Left colon (tissue), 2 donors: ENCODE data around the gene APH1A. TPM values are rescaled to one million over a fixed set of nuclear protein-coding genes. Genes with fewer than 3 reads are reported as not detected.
"Not testable (repeated sequence)": the region's sequence is repeated elsewhere in the genome, so short reads cannot be mapped to it uniquely, and the experiment has no call there.

Source experiments
- ATAC-seq: fragments of 200-7000 bp; cut with Tn5 transposase; one replicate; pipeline ENCODE4 v1.9.1; 2020; ENCODE audit warnings: mild to moderate bottlenecking, moderate library complexity
- DNase-seq, 2 donors: peaks; one replicate each; pipeline ENCODE4 v3.0.0-alpha.2; 2020
- intact Hi-C, 2 donors: fragments of 100-400 bp; cut with DNase I in 1 of 2; cut with micrococcal nuclease in 1 of 2; formaldehyde crosslinking; loops; one replicate each; pipeline versions ENCODE4 v1.11.2 to v1.14.0; 2022; cut with DNase I, micrococcal nuclease
- total RNA-seq, 2 donors: library from RNA; stranded (reverse); fragmentation: NEBNext Ultra II Directional; extraction: Animal tissue kit (Norgen Biotek cat#: 25700); gene quantifications; one replicate each; pipeline ENCODE4 v1.2.1, GENCODE V29; 2021
- donor health status: DM: no; HTN: no; CAD: no.
- donor health status: DM: yes; HTN: yes; CAD: no.

APH1A gene
- total RNA-seq, 2 donors from 2014 or later = 194 to 199 TPM

DNA sequence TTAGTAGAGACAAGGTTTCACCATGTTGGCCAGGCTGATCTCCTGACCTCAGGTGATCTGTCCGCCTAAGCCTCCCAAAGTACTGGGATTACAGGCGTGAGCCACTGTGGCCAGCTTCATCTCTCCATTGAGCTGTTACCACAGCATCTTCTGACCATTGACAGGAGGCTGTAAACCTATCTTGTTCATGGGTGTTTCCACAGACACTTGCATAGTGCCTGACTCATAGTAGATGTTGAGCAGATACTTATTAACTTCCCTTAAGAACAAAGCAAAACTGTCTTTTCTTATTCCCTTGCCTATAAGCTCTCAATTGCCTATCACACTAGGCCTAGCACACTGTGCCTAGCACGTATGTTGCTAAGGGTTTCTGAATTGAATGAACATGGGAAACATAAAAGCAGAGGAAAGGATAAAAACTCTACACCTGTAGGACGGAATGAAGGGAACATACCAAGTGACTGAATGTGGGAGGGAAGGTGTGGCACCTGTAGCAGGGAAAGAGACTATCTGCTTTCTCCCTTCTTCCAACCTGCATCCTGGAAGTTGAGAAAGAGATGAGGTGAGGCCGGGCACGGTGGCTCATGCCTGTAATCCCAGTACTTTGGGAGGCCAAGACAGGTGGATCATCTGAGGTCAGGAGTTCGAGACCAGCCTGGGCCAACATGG is 2.6 kb upstream of the APH1A start:
- intact Hi-C loops = no loop called here
- DNase-seq = no peak
- ATAC-seq = no peak

DNA sequence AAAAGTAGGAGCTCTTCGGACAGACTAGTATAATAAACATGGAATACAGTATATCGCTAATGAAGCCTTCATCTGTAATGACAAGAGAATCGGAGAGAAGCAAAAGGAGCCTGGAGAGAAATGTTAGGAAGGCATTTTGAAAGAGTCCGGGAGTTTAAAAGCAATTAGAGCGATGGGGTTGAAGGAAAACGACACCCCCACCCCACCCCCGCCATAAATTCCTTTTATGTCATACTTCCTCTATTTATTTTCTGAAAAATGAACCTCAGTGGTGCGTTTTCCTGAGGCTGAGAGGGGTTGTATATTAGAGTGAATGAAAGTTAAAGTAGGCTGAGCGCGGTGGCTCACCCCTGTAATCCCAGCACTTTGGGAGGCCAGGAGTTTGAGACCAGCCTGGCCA is 635 bp upstream of the APH1A start:
- intact Hi-C loops = no loop called here
- ATAC-seq = no peak
- DNase-seq = peak in 1 of 2 donors; percentile 19

DNA sequence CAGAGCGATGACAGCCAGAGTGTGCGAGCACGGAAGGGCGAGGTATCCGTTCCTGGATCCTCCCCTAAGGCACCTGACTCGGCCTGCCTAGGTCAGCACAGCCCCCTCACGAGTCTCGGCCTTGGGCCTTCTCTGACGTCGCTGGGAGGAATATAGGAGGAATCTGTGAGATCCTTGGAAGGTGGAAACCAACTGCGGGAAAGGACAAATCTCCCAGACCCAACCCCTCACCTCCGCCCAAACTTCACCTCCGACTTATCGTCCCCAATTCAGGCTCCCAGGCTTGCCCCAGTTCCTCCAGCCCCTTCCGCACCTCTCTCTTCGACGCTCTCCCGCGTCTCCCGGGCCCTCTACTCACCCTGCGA is 494 bp downstream of the APH1A start:
- ATAC-seq = peak; percentile 76
- DNase-seq = peak; percentile 61 to 70
- intact Hi-C loops = no loop called here

DNA sequence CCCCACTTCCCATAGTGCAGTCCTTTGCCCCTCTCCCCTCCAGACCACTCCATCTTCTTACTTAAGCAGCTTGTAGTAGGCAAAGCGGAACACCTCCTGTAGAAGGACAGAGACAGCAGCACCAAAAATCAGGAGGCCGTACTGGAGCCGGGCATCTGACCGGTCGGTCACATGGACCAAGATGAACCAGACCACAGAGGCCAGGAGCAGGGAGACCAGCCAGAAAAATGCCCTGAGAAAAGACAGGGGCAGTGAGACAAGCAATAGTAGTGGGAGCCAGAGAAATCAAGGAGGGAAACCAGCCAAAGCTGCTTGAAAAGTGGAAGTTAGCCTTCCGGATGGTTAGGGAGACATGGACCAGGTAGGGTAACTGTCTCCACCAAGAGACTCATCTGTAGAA is 920 bp downstream of the APH1A start:
- intact Hi-C loops = no loop called here
- ATAC-seq (no peak), DNase-seq (no peak)

DNA sequence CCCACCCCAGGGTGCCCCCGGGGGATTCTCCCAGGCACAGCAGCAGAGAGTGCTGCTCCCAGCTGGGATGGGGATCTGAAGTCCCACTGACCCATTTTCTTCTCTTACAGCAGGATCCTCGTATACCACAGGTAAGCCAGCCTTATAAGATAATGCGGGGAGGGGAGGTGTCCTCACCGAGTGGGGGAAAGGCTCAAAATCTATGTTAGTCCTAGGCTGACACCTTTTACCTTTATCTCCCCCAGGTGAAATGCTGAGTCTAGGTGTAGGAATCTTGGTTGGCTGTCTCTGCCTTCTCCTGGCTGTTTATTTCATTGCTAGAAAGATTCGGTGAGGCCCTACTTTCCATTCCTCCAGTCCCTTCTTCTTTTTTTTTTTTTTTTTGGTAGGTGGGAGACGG is 5.3 kb downstream of the APH1A start:
- intact Hi-C loops = no loop called here
- DNase-seq = no peak
- no peak for ATAC-seq

DNA sequence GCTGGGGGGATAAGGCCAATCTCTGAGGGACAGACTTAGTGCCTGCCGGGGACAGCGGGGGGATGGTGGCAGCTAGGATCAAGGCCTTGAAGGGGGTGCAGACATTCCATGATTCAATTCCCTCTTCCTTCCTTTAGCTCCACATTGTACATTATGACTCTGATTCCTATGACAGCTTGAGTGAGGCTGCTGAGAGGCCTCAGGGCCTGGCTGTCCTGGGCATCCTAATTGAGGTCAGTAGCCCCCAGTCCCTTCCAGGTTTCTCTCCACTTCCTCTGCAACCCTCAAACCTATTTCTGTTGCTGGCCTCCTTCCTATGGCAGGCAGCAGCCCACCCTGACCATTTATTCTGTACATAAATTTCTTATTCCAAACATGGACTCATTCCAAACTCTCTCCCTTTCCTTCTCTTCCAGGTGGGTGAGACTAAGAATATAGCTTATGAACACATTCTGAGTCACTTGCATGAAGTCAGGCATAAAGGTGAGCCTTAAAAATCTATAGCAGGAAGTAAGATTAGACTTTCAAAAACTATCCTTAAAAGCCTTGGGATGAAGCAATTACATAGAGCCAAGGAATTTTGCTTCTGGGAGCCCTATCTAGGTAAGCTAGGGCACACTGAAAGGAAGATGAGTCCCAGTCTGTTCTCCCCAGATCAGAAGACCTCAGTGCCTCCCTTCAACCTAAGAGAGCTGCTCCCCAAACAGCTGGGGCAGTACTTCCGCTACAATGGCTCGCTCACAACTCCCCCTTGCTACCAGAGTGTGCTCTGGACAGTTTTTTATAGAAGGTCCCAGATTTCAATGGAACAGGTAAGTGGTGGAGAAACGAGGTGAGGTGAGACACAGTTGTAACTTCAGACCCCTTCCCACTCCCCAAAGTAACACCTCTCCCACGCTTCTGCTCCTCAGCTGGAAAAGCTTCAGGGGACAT is 6.2 kb downstream of the APH1A start:
- DNase-seq (no peak), ATAC-seq (no peak)
- intact Hi-C loops = no loop called here

DNA sequence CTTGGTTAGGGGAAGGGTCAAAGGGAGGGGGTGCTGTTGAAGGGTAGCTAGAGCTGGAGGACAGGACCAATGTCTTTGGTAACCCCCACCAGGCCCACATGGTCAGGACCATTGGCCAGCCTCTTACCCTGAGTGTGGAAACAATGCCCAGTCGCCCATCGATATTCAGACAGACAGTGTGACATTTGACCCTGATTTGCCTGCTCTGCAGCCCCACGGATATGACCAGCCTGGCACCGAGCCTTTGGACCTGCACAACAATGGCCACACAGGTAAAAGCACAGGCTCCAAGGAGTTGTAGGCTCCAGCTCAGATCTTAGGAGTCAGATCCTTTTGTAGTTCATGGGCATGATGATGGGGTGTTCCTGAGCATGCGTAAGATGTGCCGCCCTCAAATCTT is 7.4 kb downstream of the APH1A start:
- intact Hi-C loops = no loop called here
- no peak for DNase-seq
- ATAC-seq = no peak

DNA sequence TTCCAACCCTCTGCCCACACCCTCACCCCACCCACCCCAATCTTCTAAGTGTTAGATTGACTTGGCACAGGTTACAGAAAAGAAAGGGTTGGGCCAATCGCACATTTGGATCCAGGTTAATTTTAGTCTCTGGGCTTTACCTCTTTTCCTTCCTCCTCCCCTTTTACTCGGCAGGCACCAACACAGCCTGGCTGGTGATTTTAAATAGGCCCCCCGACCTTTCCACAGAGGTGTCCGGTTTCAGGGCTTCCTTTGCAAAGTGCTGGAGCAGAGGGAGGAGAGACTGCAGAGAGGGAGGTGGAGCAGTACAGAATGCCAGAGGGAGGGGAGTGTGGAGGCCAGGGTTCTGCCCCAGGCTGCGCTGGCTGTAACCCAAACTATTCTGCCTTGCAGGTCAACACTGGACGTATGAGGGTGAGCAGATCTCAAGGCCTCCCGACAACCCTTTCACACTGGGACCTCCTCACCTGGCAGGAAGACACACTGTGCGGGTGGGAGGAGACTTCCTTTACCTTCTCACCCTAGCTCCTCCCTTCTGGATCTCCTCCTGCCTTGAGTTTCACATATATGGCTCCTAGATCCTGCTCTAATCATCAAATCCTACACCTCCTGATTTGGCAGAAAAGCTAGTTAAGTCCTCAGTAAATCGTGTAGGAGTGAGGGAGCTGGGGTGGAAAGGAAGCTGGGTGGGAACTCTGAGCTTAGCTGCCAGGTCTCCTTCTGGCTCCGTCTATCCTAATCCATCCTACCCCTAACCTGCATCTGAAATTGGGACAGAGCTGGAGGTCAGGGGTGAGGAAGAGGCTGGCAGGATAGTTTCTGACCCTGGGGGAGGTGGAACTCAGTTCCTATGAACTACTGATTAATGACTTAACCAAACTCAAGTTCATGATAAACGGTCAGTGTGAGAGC is 8.8 kb downstream of the APH1A start:
- DNase-seq = peak; percentile 52 to 71
- intact Hi-C loops = no loop called here
- peak; percentile 72 for ATAC-seq

DNA sequence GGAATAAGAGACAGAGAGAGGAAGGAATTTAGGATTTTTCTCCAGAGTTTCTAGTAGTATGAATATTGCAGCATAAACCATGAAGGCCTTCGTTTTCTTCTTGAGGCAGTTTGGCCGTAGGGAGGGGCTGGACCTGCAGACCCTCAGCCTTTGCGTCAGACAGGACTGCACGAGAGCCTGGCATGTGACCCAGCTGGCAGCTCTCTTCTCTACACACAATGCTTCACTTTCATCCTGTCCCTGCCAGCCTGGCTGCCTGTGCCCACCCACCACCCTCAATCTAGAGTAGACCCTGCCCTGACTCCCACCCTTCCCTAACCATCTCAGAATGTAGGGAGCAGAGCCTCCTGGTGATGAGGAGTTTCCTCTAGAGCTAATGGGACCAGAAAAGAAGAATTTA is 9.6 kb downstream of the APH1A start:
- intact Hi-C loops = no loop called here
- DNase-seq (no peak), ATAC-seq (no peak)

DNA sequence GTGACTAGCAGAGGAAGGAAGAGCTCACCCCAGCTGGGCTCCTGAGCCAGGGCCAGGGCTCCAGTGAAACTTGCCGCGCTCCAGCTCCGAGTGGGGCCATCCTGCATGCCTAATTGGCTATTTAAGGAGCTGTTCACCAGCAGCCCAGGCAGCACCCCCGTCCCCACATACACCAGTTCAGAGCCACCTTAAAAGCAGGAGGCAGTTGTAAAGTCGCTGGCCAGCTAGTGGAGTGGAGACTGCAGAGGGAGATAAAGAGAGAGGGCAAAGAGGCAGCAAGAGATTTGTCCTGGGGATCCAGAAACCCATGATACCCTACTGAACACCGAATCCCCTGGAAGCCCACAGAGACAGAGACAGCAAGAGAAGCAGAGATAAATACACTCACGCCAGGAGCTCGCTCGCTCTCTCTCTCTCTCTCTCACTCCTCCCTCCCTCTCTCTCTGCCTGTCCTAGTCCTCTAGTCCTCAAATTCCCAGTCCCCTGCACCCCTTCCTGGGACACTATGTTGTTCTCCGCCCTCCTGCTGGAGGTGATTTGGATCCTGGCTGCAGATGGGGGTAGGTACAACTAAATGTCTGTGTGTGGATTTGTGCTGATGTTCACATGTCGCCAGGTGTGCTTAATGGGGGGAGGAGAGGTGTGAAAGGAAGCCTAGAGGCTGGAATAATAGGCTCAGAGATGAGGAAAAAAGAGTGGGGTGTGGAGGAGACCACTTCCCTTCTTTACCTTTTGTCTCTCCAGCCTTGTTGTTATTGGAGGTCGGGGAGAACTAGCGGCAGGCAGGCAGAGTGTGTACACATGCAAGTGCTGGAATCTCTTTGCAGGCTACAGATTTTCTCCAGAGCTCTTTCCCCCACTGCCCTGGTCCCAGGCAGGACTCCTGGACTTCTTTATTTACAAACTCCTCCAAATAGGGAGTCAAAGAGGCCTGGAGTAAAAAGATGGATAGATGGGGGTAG is 10.9 kb downstream of the APH1A start, which contains the start of gene CA14:
Gene CA14 (plus strand): TSS at position 151 of the 962 bp plus-strand sequence. CDS start 355 bp downstream, at position 506.
- no peak for DNase-seq
- intact Hi-C loops = no loop called here
- no peak for ATAC-seq

DNA sequence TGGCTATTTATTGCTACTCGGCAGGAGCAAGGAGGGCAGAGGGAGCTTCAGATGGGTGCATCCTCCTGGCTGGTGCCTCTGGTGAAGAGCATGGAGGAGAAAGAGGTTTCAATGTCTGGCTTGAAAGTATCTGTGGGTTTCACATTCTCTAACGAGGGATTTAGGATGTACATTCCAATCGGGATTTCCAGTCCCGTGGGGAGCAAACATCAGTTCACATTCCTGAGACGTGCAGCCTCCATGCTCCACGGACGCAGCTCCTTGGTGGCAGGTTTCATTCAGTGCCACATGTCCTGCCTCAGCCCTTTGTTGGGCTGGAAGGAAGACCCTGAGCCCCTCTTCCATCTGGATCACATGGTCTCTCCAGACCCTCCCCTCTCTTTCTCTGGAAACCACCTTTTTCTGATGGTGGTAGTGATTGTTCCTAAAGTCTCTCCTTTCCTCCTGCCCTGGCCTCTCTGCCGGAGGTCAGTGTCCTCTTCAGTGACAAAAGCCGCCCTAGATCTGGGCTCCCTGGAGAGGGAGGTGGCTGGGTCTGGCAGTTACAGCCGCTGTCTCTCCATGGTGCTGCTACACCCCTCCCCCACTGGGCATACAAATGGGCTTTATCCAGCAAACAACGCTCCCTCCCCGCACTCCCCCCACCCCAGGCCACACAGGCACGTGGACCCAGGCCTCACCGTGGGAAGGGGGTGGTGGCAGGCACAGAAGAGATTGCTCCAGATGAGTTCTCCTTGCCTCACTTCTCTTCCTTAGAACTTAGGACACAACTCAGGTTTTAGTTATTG is 12.1 kb downstream of the APH1A start:
- no peak for ATAC-seq
- intact Hi-C loops = no loop called here
- no peak for DNase-seq

DNA sequence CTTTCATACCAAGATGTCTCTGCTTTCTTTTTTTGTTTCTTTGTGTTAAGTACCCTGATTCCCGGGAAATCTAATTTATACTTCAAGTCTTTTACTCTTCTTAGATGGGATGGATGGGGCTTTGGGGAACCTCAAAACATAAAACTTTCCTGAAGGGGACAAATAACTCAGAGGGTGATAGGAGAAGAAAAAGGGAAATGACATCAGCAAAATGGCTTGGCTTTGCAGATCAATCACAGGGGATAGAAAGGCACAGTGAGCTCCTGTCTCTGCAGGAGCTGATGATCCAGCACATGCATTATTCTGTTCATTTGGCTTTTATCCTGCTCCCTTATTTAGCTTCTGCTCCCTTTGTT is 12.6 kb downstream of the APH1A start:
- intact Hi-C loops = no loop called here
- ATAC-seq = no peak
- no peak for DNase-seq

DNA sequence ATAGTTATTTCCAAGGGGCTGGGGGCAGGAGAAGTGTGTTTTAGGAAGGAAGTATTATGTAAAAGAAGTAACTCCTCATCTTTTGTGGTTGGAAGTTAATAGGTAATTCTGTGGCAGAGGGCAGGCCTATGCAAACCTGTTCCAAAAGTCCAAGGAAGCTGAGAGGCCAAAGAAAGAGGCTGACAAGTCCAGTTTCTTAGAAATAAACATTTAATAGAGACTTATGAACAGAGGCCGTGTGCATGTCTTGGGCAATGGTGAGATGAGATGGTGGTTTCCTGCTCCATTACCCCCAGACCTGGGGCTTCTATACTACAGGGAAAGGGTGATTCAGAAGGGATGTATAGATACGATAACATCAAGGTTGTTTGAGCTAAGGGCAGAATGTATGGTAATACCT is 18.9 kb downstream of the APH1A start:
- intact Hi-C loops = no loop called here
- DNase-seq = no peak

DNA sequence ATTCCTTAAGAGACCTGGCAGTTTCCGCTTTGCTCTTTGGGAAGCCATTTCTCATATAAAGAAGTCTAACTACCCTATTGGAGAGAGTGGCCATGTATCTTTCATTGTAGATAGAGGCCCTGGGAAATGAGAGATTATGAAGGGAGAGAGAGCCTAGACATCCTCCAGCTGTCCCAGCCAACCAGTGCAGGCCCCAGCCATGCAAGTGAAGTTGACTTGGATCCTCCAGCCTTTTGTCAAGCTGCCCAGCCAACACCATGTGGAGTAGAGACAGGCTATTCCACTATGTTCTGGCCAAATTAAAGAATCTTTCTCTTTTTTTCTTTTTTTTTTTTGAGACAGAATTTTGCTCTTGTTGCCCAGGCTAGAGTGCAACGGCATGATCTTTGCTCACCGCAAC is 25.8 kb downstream of the APH1A start:
- intact Hi-C loops = no loop called here
- ATAC-seq = no peak
- no peak for DNase-seq

More for the DNA sequence above, 18.9 kb downstream of the APH1A start:
- ATAC-seq = no peak

DNA sequence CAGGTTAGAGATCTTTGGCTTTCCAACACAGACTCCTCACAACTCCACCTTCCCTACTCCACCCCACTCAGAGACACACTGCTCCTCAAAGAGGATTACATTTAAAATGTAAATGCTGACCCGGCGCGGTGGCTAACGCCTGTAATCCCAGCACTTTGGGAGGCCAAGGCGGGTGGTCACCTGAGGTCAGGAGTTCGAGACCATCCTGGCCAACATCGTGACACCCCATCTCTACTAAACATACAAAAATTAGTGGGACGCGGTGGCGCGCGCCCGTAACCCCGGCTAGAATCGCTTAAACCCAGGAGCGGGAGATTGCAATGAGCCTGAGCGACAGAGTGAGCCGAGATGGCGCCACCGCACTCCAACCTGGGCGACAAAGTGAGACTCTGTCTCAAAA is 31.1 kb downstream of the APH1A start:
- intact Hi-C loops = no loop called here
- no peak for DNase-seq
- ATAC-seq = no peak

DNA sequence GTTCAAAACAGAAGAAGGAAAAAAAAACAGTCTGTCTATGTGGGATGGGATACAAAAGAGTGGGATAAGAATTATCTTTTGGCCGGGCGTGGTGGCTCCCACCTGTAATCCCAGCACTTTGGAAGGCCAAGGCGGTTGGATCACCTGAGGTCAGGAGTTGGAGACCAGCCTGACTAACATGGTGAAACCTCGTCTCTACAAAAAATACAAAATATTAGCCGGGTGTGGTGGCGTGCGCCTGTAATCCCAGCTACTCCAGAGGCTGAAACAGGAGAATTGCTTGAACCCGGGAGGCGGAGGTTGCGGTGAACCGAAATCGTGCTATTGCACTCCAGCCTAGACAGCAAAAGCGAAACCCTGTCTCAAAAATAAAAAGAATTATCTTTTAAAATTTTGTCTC is 31.6 kb downstream of the APH1A start:
- DNase-seq, intact Hi-C loops, ATAC-seq: not testable (repeated sequence)

DNA sequence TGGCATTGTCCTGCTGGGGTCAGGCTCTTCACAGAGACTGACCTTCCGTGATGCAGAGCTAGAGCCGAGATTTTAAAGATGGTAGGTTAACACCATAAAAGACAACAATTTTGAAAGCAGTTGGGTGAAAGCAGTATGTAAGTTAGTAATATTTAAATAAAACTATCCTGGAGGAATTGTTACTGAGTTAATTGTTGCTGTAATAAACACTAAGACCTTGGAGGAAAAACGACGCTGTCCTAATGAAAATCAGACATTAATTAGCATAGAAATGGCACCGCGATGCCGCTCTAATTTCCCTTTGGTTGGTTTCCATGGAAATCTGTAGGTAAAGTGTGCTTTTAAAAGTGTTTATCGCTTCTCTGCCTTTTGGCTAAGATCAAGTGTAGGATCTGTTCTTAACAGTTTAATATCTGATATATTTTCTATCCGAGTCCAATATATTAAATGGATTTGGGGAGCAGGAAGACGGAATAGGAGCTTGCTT is 32.2 kb downstream of the APH1A start:
- intact Hi-C loops = no loop called here
- DNase-seq (no peak), ATAC-seq (no peak)
